ENCODE measurements around the gene CACNA2D3. TPM values are rescaled to one million over a fixed set of nuclear protein-coding genes. Genes with fewer than 3 reads are reported as not detected.

The CACNA2D3 gene
- total and polyA plus RNA-seq, 2 donors from 2014 or later: 5.7 to 11.2 TPM

DNA sequence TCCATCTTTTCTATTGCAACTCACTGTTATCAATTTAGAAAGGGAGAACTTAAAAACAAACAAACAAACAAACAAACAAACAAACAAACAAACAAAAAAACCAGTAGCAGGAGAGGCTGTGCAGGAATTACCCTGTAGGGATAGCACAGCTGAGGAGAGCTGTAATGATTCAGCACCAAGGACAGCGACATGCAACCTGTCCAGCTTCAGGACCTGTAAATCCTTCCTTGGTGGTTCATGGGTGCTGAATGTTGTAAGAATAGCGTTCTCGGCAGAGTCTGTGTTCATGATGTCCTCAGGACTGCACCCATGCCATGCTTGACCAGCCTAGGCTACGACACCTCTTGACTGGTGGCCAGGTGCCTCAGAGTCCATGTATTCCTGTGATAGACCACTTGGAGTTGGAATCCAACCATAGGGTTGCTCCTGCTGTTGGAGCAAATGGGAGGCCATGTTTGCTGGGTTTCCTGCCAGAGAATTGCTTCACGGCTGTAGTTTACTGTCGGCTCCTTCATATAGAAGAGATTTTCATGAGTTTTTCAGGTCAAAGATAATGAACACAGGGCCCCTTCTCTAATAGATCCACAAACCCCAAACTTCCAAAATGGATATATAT, 65.9 kb downstream of the CACNA2D3 start:
- H3K27me3 ChIP-seq (ENCODE audit: control insufficient read depth, insufficient read depth, low read length): no peaks in the 10 kb centered on the region
- no peak overlapping the region for H3K27ac ChIP-seq (ENCODE audit: low read depth in 2 of 2, low read length in 2 of 2)
- H3K36me3 ChIP-seq (ENCODE audit: control insufficient read depth in 2 of 3, insufficient read depth in 3 of 3, low read length in 3 of 3): no peaks in the 10 kb centered on the region
- TF ChIP-seq, protein P1, sequence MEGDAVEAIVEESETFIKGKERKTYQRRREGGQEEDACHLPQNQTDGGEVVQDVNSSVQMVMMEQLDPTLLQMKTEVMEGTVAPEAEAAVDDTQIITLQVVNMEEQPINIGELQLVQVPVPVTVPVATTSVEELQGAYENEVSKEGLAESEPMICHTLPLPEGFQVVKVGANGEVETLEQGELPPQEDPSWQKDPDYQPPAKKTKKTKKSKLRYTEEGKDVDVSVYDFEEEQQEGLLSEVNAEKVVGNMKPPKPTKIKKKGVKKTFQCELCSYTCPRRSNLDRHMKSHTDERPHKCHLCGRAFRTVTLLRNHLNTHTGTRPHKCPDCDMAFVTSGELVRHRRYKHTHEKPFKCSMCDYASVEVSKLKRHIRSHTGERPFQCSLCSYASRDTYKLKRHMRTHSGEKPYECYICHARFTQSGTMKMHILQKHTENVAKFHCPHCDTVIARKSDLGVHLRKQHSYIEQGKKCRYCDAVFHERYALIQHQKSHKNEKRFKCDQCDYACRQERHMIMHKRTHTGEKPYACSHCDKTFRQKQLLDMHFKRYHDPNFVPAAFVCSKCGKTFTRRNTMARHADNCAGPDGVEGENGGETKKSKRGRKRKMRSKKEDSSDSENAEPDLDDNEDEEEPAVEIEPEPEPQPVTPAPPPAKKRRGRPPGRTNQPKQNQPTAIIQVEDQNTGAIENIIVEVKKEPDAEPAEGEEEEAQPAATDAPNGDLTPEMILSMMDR (IDR thresholded peaks at IDR 0.05; ENCODE audit: borderline replicate concordance, extremely low read depth, insufficient read depth): no peak
- peak in 4 of 5 donors; percentile 74 to 94 (median 90) for DNase-seq
- H3K4me1 ChIP-seq (ENCODE audit: control insufficient read depth in 2 of 3, insufficient read depth in 2 of 3, low read depth in 1 of 3, low read length in 3 of 3): no peaks in the 10 kb centered on the region
- no peak for FAIRE-seq
- H3K9ac ChIP-seq (ENCODE audit: low read length in 3 of 3): no peak overlapping the region
- H3K9me3 ChIP-seq (ENCODE audit: control insufficient read depth in 2 of 3, insufficient read depth in 1 of 3, low read length in 3 of 3): no peaks in the 10 kb centered on the region
- H3K4me3 ChIP-seq (ENCODE audit: low read length in 3 of 3): no peak overlapping the region
- intact Hi-C loops (cut with DNase I): no loop called here

DNA sequence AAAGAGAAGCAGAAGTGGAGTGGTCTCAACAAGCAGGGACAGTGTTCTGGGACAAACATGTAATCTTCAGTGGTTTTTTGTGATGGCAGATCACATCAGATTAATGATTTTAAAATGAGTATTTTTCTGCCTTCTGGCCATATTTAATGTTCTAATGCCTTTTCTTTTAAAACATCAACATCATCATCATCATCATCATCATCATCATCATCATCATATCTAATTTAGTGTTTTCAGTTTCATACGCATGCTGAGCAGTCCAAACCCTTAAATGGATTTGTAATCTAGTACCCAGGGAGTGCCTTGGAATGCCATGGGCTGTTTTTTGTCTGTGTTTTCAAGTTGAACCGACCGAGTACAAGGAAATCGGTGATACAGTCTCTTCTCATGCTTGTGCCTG, 68.9 kb downstream of the CACNA2D3 start:
- no peak overlapping the region for H3K4me3 ChIP-seq (ENCODE audit: low read length in 3 of 3)
- H3K27me3 ChIP-seq (ENCODE audit: control insufficient read depth, insufficient read depth, low read length): no peaks in the 10 kb centered on the region
- H3K9me3 ChIP-seq (ENCODE audit: control insufficient read depth in 2 of 3, insufficient read depth in 1 of 3, low read length in 3 of 3): no peaks in the 10 kb centered on the region
- DNase-seq: no peak
- H3K36me3 ChIP-seq (ENCODE audit: control insufficient read depth in 2 of 3, insufficient read depth in 3 of 3, low read length in 3 of 3): no peaks in the 10 kb centered on the region
- H3K4me1 ChIP-seq (ENCODE audit: control insufficient read depth in 2 of 3, insufficient read depth in 2 of 3, low read depth in 1 of 3, low read length in 3 of 3): no peaks in the 10 kb centered on the region
- TF ChIP-seq, protein P1 (IDR thresholded peaks at IDR 0.05; ENCODE audit: borderline replicate concordance, extremely low read depth, insufficient read depth): no peak
- H3K27ac ChIP-seq (ENCODE audit: low read depth in 2 of 2, low read length in 2 of 2): no peak overlapping the region
- no peak overlapping the region for H3K9ac ChIP-seq (ENCODE audit: low read length in 3 of 3)
- FAIRE-seq: no peak
- intact Hi-C loops (cut with DNase I): no loop called here

DNA sequence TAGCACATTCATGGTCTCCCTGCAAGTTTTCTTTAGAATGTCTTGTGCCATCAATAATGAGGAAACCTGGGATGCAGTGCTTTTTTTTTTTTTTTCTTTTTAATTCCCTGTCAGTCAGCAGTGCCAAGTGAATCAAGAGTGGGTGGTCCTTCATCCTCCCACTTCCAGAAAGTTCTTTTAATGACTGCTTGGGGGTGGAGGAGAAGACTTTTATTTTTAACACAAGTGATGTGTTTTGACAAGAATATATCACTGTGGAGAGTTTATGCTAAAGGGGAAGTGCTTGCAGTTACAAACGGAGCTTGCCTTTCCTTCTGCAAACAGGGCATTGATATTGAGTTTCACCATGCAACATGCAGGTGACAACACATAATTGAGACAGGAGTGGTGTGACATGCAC, 69.7 kb downstream of the CACNA2D3 start:
- H3K4me3 ChIP-seq (ENCODE audit: low read length in 3 of 3): no peak overlapping the region
- no peak for FAIRE-seq
- intact Hi-C loops (cut with DNase I): no loop called here

More for the DNA sequence above, 69.7 kb downstream of the CACNA2D3 start:
- DNase-seq: peak in 3 of 5 donors; percentile 27 to 51 (median 29)
- Histone ChIP-seq H3K27ac (ENCODE audit: low read depth in 2 of 2, low read length in 2 of 2) (no peak overlapping the region), H3K9ac (ENCODE audit: low read length in 3 of 3) (no peak overlapping the region), H3K27me3 (ENCODE audit: control insufficient read depth, insufficient read depth, low read length) (no peaks in the 10 kb centered on the region), H3K36me3 (ENCODE audit: control insufficient read depth in 2 of 3, insufficient read depth in 3 of 3, low read length in 3 of 3) (no peaks in the 10 kb centered on the region), H3K9me3 (ENCODE audit: control insufficient read depth in 2 of 3, insufficient read depth in 1 of 3, low read length in 3 of 3) (no peaks in the 10 kb centered on the region), H3K4me1 (ENCODE audit: control insufficient read depth in 2 of 3, insufficient read depth in 2 of 3, low read depth in 1 of 3, low read length in 3 of 3) (no peaks in the 10 kb centered on the region)
- TF ChIP-seq, protein P1 (IDR thresholded peaks at IDR 0.05; ENCODE audit: borderline replicate concordance, extremely low read depth, insufficient read depth): no peak

All from kidney (tissue), 14 donors.